Ovary (tissue), 3 donors: ENCODE data around the gene WSB1.

Source experiments
- POLR2A ChIP-seq: fragments of 450-650 bp; IDR thresholded peaks from one replicate; pipeline ENCODE4 v1.6.1; 2017; ENCODE audit warnings: antibody characterized with exemption, mild to moderate bottlenecking, moderate library complexity
- TF ChIP-seq, protein P1 (sequence below), 3 donors: fragments of 450-650 bp in 2 of 3; fragments of 200-600 bp in 1 of 3; IDR thresholded peaks; one replicate each; pipeline versions ENCODE4 v1.5.1 to v1.8.0; 2016 to 2022; ENCODE audit warnings: antibody characterized with exemption in 3 of 3, mild to moderate bottlenecking in 1 of 3
- donor health status: DM: no; HTN: no; CAD: no.

- TF ChIP-seq, protein P1, sequence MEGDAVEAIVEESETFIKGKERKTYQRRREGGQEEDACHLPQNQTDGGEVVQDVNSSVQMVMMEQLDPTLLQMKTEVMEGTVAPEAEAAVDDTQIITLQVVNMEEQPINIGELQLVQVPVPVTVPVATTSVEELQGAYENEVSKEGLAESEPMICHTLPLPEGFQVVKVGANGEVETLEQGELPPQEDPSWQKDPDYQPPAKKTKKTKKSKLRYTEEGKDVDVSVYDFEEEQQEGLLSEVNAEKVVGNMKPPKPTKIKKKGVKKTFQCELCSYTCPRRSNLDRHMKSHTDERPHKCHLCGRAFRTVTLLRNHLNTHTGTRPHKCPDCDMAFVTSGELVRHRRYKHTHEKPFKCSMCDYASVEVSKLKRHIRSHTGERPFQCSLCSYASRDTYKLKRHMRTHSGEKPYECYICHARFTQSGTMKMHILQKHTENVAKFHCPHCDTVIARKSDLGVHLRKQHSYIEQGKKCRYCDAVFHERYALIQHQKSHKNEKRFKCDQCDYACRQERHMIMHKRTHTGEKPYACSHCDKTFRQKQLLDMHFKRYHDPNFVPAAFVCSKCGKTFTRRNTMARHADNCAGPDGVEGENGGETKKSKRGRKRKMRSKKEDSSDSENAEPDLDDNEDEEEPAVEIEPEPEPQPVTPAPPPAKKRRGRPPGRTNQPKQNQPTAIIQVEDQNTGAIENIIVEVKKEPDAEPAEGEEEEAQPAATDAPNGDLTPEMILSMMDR (IDR thresholded peaks at IDR 0.05) = no peak
- no peak for TF ChIP-seq POLR2A
Measured at GRCh38 chr17:27257031-27257357, 36.9 kb upstream of the WSB1 start.
